Keratinocyte (primary cell): ENCODE measurements around the gene ATF7. TPM values are rescaled to one million over a fixed set of nuclear protein-coding genes. Genes with fewer than 3 reads are reported as not detected.

ENCODE experiments used
- DNase-seq: peaks from one replicate; pipeline ENCODE4 v3.0.0-alpha.2; 2011; ENCODE audit warnings: low read depth, missing footprints, low spot score
- FAIRE-seq: peaks from 2 replicates; lab custom pipeline; 2011; peaks lifted over from hg19 to GRCh38; lab: Jason Lieb, UNC
- H2AFZ ChIP-seq: 2 replicates; pipeline ENCODE4 v1.6.0; 2012; ENCODE audit warnings: low read length, control low read depth, inconsistent platforms; ENCODE audit not compliant: control insufficient read depth
- H3K27ac ChIP-seq: 2 replicates; pipeline ENCODE4 v1.5.1; 2011; ENCODE audit warnings: low read length; ENCODE audit not compliant: control insufficient read depth, insufficient read depth
- H3K27me3 ChIP-seq: 3 replicates; pipeline ENCODE4 v1.6.0; 2011; ENCODE audit warnings: low read length; ENCODE audit not compliant: control insufficient read depth, insufficient read depth; ENCODE audit errors: extremely low read depth
- H3K36me3 ChIP-seq, 2 experiments: 2 replicates in 1 of 2; 3 replicates in 1 of 2; pipeline ENCODE4 v1.5.1; 2011; ENCODE audit warnings: low read length in 2 of 2, mild to moderate bottlenecking in 1 of 2; ENCODE audit not compliant: control insufficient read depth in 2 of 2, insufficient read depth in 2 of 2; ENCODE audit errors: extremely low read depth in 1 of 2
- H3K4me1 ChIP-seq: 3 replicates; pipeline ENCODE4 v1.5.1; 2011; ENCODE audit warnings: low read length; ENCODE audit not compliant: control insufficient read depth, insufficient read depth; ENCODE audit errors: extremely low read depth
- H3K4me2 ChIP-seq: 3 replicates; pipeline ENCODE4 v1.6.0; 2011; ENCODE audit warnings: low read depth, low read length; ENCODE audit not compliant: control insufficient read depth, insufficient read depth; ENCODE audit errors: extremely low read depth
- H3K4me3 ChIP-seq, 3 experiments: fragments of 200-600 bp in 1 of 3; sonication (generic) in 1 of 3; 2 replicates in 2 of 3; 3 replicates in 1 of 3; pipeline ENCODE4 v1.5.1; 2011 to 2016; ENCODE audit warnings: low read length in 3 of 3, mild to moderate bottlenecking in 3 of 3, control low read depth in 2 of 3, inconsistent platforms in 1 of 3, low read depth in 1 of 3, mixed read lengths in 1 of 3, mixed run types in 1 of 3, moderate library complexity in 1 of 3; ENCODE audit not compliant: control insufficient read depth in 2 of 3, insufficient read depth in 2 of 3; ENCODE audit errors: extremely low read depth in 1 of 3
- H3K79me2 ChIP-seq: 2 replicates; pipeline ENCODE4 v1.6.0; 2012; ENCODE audit warnings: low read length; ENCODE audit not compliant: control insufficient read depth, insufficient read depth
- H3K9ac ChIP-seq: 3 replicates; pipeline ENCODE4 v1.6.0; 2011; ENCODE audit warnings: low read length; ENCODE audit not compliant: control insufficient read depth, insufficient read depth; ENCODE audit errors: extremely low read depth
- H3K9me1 ChIP-seq: 3 replicates; pipeline ENCODE4 v1.6.0; 2011; ENCODE audit warnings: low read length; ENCODE audit not compliant: control insufficient read depth, insufficient read depth; ENCODE audit errors: extremely low read depth
- H3K9me3 ChIP-seq: 2 replicates; pipeline ENCODE4 v1.5.1; 2012; ENCODE audit warnings: low read depth, low read length; ENCODE audit not compliant: control insufficient read depth
- H4K20me1 ChIP-seq: 3 replicates; pipeline ENCODE4 v1.6.0; 2011; ENCODE audit warnings: low read length; ENCODE audit not compliant: control insufficient read depth, insufficient read depth; ENCODE audit errors: extremely low read depth
- EZH2 ChIP-seq: IDR thresholded peaks from one replicate; pipeline ENCODE4 v1.6.1; 2012; ENCODE audit warnings: inconsistent platforms, mild to moderate bottlenecking, low read length, moderate library complexity
- dilution Hi-C: fragments of 300-500 bp; cut with MboI; formaldehyde crosslinking; loops from one replicate; pipeline ENCODE4 v1.7.0; 2020; ENCODE audit warnings: low sequenced_read_pairs; ENCODE audit not compliant: extremely low pct_ligation_motif_present
- polyA plus RNA-seq, 5 experiments: library from polyadenylated mRNA; depleted of rRNA in 3 of 5; stranded (reverse) in 3 of 5; stranded (forward) in 1 of 5; unstranded in 1 of 5; fragments of >200 nt; gene quantifications; 1 replicate in 1 of 5; 2 replicates in 3 of 5; 3 replicates in 1 of 5; pipeline versions ENCODE4 v1.2.1 to v1.2.3, GENCODE V29; 2011 to 2012; ENCODE audit warnings: missing spikeins in 2 of 5, low read depth in 1 of 5, low replicate concordance in 1 of 5
- TF ChIP-seq, protein P1 (sequence below), 3 experiments: IDR thresholded peaks in 1 of 3; conservative IDR thresholded peaks in 1 of 3; optimal IDR thresholded peaks in 1 of 3; 2 replicates in 2 of 3; 3 replicates in 1 of 3; pipeline versions ENCODE3 to v1.5.1; 2011; ENCODE audit warnings: low read length in 3 of 3, mild to moderate bottlenecking in 3 of 3, moderate library complexity in 2 of 3, control low read depth in 1 of 3, inconsistent platforms in 1 of 3; ENCODE audit not compliant: insufficient read depth in 2 of 3; ENCODE audit errors: extremely low read depth in 1 of 3

Gene ATF7
- polyA plus RNA-seq, 1 donor (not counting 4 experiments of a cell fraction or from before 2014, with no cell fraction given): 16.3 TPM

DNA sequence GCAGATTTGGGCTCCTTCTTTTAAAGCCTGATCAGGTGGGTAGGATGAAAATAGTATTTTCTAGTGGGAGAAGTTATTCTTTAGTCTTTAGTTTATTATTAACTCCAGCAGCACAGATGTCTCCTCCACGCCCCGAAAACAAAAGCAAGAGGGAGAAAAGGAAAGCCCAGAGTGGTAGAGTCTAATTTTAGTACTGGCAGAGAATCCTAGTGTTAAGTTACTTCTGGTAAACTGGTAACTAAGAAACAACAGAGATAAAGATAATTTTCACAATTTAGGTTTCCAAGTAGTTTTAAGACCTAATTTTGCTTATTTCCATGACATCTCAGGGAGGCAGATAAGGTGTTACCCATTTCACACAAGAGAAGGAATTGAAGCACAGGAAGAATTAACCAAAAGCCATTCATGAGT, 33.4 kb upstream of the ATF7 start:
- Histone ChIP-seq H4K20me1 (no peaks in the 10 kb centered on the region), H3K9me3 (no peaks in the 10 kb centered on the region), H3K79me2 (no peaks in the 10 kb centered on the region), H3K9me1 (no peaks in the 10 kb centered on the region), H3K4me2 (peak overlapping the region; percentile 58), H3K27me3 (no peaks in the 10 kb centered on the region), H3K4me3 (peak overlapping the region in 1 of 3 experiments; percentile 25), H3K36me3 (peaks cover 3 to 5% of the 10 kb centered on the region in 2 experiments), H2AFZ (peak overlapping the region; percentile 51), H3K27ac (peak overlapping the region; percentile 47), H3K4me1 (peaks cover 8% of the 10 kb centered on the region), H3K9ac (peak overlapping the region; percentile 44)
- TF ChIP-seq EZH2: no peak
- TF ChIP-seq, protein P1, sequence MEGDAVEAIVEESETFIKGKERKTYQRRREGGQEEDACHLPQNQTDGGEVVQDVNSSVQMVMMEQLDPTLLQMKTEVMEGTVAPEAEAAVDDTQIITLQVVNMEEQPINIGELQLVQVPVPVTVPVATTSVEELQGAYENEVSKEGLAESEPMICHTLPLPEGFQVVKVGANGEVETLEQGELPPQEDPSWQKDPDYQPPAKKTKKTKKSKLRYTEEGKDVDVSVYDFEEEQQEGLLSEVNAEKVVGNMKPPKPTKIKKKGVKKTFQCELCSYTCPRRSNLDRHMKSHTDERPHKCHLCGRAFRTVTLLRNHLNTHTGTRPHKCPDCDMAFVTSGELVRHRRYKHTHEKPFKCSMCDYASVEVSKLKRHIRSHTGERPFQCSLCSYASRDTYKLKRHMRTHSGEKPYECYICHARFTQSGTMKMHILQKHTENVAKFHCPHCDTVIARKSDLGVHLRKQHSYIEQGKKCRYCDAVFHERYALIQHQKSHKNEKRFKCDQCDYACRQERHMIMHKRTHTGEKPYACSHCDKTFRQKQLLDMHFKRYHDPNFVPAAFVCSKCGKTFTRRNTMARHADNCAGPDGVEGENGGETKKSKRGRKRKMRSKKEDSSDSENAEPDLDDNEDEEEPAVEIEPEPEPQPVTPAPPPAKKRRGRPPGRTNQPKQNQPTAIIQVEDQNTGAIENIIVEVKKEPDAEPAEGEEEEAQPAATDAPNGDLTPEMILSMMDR (optimal IDR thresholded peaks at IDR 0.05 in 1 of 3, IDR thresholded peaks at IDR 0.05 in 1 of 3, conservative IDR thresholded peaks at IDR 0.05 in 1 of 3; ENCODE audit: extremely low read depth in 1 of 3, insufficient read depth in 2 of 3, low read length in 3 of 3): no peak
- dilution Hi-C loops: no loop called here
- FAIRE-seq (no peak), DNase-seq (no peak)

DNA sequence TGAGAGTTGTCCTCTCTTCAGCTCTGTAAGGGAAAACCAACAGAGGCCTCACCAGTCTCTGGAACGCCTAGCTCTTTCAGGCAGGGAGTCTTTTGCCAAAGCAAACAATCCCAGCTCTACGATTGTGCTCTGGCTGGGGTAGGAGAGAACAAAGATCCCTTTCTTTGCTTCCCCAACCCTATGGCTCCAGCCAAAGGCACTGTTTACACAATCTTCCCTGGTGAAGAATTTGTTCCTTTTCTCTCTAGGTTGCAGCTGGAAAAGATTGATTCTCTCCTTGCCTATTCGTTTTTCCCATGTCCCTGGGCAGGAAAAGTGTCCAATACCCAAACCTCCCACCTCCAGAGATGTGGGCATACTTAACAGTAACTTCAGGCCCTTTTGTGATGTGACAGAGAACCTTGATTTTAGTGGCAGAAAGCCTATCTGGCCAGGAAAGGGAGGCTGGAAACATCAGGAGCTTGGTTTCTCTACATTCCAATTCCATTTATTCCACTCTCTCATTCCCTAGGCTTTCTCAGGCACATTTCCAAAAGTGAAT, 32.9 kb upstream of the ATF7 start:
- H3K9me3 ChIP-seq: no peaks in the 10 kb centered on the region
- TF ChIP-seq, protein P1 (optimal IDR thresholded peaks at IDR 0.05 in 1 of 3, IDR thresholded peaks at IDR 0.05 in 1 of 3, conservative IDR thresholded peaks at IDR 0.05 in 1 of 3; ENCODE audit: extremely low read depth in 1 of 3, insufficient read depth in 2 of 3, low read length in 3 of 3): no peak
- TF ChIP-seq EZH2: no peak
- no peaks in the 10 kb centered on the region for H4K20me1 ChIP-seq
- dilution Hi-C loops: no loop called here
- DNase-seq (no peak), FAIRE-seq (peak; percentile 48)
- no peaks in the 10 kb centered on the region for H3K79me2 ChIP-seq
- H3K27me3 ChIP-seq: no peaks in the 10 kb centered on the region
- H3K9ac ChIP-seq: peak overlapping the region; percentile 44
- H3K36me3 ChIP-seq: peaks cover 0 to 4% of the 10 kb centered on the region in 2 experiments
- H3K27ac ChIP-seq: peak overlapping the region; percentile 47
- H3K4me1 ChIP-seq: peaks cover 8% of the 10 kb centered on the region
- peak overlapping the region; percentile 51 for H2AFZ ChIP-seq
- H3K4me3 ChIP-seq: peak overlapping the region in 1 of 3 experiments; percentile 25
- no peaks in the 10 kb centered on the region for H3K9me1 ChIP-seq
- H3K4me2 ChIP-seq: peak overlapping the region; percentile 58
